SK-N-SH (cell line): ENCODE measurements around the gene SLC3A2. TPM values are rescaled to one million over a fixed set of nuclear protein-coding genes. Genes with fewer than 3 reads are reported as not detected.

Experiments used
- CTCF ChIA-PET: fragments of 300-600, 350-600 bp; formaldehyde crosslinking; extraction: SDS; loops from one replicate; lab custom pipeline; 2021; lab: Yijun Ruan, JAX
- POLR2A ChIA-PET: fragments of 350-600 bp; sonication (Branson Sonifier 250); formaldehyde crosslinking; extraction: SDS; loops from one replicate; lab custom pipeline; 2020; ENCODE audit warnings: antibody characterized with exemption, inconsistent platforms; lab: Yijun Ruan, JAX
- DNase-seq: peaks from one replicate; pipeline ENCODE4 v3.0.0; 2012
- H2AFZ ChIP-seq: fragments of 200-600 bp; sonication (generic); 2 replicates; pipeline ENCODE4 v1.8.1; 2016; ENCODE audit warnings: antibody characterized with exemption, mild to moderate bottlenecking, low read depth
- H3F3A ChIP-seq: fragments of 200-600 bp; sonication (generic); replicated peaks from 2 replicates; pipeline ENCODE3; 2016; ENCODE audit warnings: antibody characterized with exemption, mild to moderate bottlenecking; ENCODE audit not compliant: insufficient read depth
- H3K27ac ChIP-seq, 2 experiments: fragments of 200-500 bp in 1 of 2; fragments of 200-600 bp in 1 of 2; sonication (Bioruptor generic) in 1 of 2; sonication (generic), shearing (Covaris generic) in 1 of 2; 2 replicates each; pipeline versions ENCODE4 v1.5.1 to v1.6.1; 2014 to 2016; ENCODE audit warnings: low read depth in 2 of 2, inconsistent platforms in 1 of 2, low read length in 1 of 2, mild to moderate bottlenecking in 1 of 2, mixed read lengths in 1 of 2
- H3K27me3 ChIP-seq: fragments of 200-600 bp; sonication (generic), shearing (Covaris generic); 2 replicates; pipeline ENCODE4 v1.6.1; 2016; ENCODE audit warnings: mixed run types; ENCODE audit not compliant: insufficient read depth
- H3K36me3 ChIP-seq, 2 experiments: fragments of 200-500 bp in 1 of 2; fragments of 200-600 bp in 1 of 2; sonication (Bioruptor generic) in 1 of 2; sonication (generic) in 1 of 2; replicated peaks in 1 of 2; 2 replicates each; pipeline versions ENCODE3 to v1.5.1; 2014 to 2016; ENCODE audit warnings: low read length in 1 of 2, mild to moderate bottlenecking in 1 of 2; ENCODE audit not compliant: insufficient read depth in 2 of 2, control insufficient read depth in 1 of 2
- H3K4me1 ChIP-seq, 2 experiments: fragments of 200-500 bp in 1 of 2; fragments of 200-600 bp in 1 of 2; sonication (Bioruptor generic) in 1 of 2; sonication (generic), shearing (Covaris generic) in 1 of 2; 2 replicates each; pipeline versions ENCODE4 v1.5.1 to v1.6.1; 2014 to 2016; ENCODE audit warnings: low read depth in 1 of 2, low read length in 1 of 2, mixed run types in 1 of 2; ENCODE audit not compliant: insufficient read depth in 2 of 2, control insufficient read depth in 1 of 2
- H3K4me2 ChIP-seq: fragments of 200-600 bp; sonication (generic), shearing (Covaris generic); 2 replicates; pipeline ENCODE4 v1.6.1; 2017; ENCODE audit warnings: mixed run types
- H3K4me3 ChIP-seq, 2 experiments: fragments of 200-500 bp in 1 of 2; fragments of 200-600 bp in 1 of 2; sonication (Bioruptor generic) in 1 of 2; sonication (generic), shearing (Covaris generic) in 1 of 2; 2 replicates each; pipeline versions ENCODE4 v1.5.1 to v1.8.1; 2014 to 2016; ENCODE audit warnings: low read depth in 2 of 2, inconsistent platforms in 1 of 2, low read length in 1 of 2, mild to moderate bottlenecking in 1 of 2, mixed read lengths in 1 of 2, moderate library complexity in 1 of 2
- H3K79me2 ChIP-seq: fragments of 200-600 bp; sonication (generic); 2 replicates; pipeline ENCODE4 v1.8.1; 2017; ENCODE audit warnings: mild to moderate bottlenecking; ENCODE audit not compliant: insufficient read depth
- H3K9ac ChIP-seq: fragments of 200-600 bp; sonication (generic); 2 replicates; pipeline ENCODE4 v1.6.1; 2017; ENCODE audit warnings: mixed run types
- H3K9me2 ChIP-seq: fragments of 200-600 bp; sonication (generic); 2 replicates; pipeline ENCODE4 v1.6.1; 2017; ENCODE audit warnings: mixed run types
- H3K9me3 ChIP-seq: fragments of 200-600 bp; sonication (generic); 2 replicates; pipeline ENCODE4 v1.6.1; 2017; ENCODE audit warnings: mixed run types, mild to moderate bottlenecking, moderate library complexity
- H4K20me1 ChIP-seq: fragments of 200-600 bp; sonication (generic); 2 replicates; pipeline ENCODE4 v1.6.1; 2017; ENCODE audit warnings: mild to moderate bottlenecking, mixed run types; ENCODE audit not compliant: insufficient read depth
- CHD2 ChIP-seq: fragments of 150-350 bp; IDR thresholded peaks from 2 replicates; pipeline ENCODE4 v1.6.1; 2018; ENCODE audit warnings: low read length; ENCODE audit not compliant: partially characterized antibody
- ELF1 ChIP-seq: IDR thresholded peaks from 2 replicates; pipeline ENCODE4 v1.4.0; 2012
- EP300 ChIP-seq, 2 experiments: IDR thresholded peaks; 2 replicates each; pipeline versions ENCODE4 v1.4.0 to v1.6.1; 2012; ENCODE audit warnings: borderline replicate concordance in 1 of 2, low read depth in 1 of 2, low read length in 1 of 2
- EZH2phosphoT487 ChIP-seq: fragments of 200-600 bp; sonication (generic); IDR thresholded peaks from 2 replicates; pipeline ENCODE4 v1.6.1; 2017; ENCODE audit warnings: low read depth, mixed run types, mild to moderate bottlenecking, antibody characterized with exemption, moderate library complexity, borderline replicate concordance
- FOSL2 ChIP-seq: IDR thresholded peaks from 2 replicates; pipeline ENCODE4 v1.4.0; 2012; ENCODE audit warnings: low read depth, mild to moderate bottlenecking, moderate library complexity, borderline replicate concordance
- GABPA ChIP-seq: IDR thresholded peaks from 2 replicates; pipeline ENCODE4 v1.4.0; 2012; ENCODE audit warnings: low read depth, mild to moderate bottlenecking
- GATA2 ChIP-seq: sonication (generic); formaldehyde crosslinking; IDR thresholded peaks from 2 replicates; pipeline ENCODE4 v1.5.0; 2020; ENCODE audit warnings: mild to moderate bottlenecking, missing genetic modification reagents
- MXI1 ChIP-seq: IDR thresholded peaks from 2 replicates; pipeline ENCODE4 v1.6.1; 2012; ENCODE audit warnings: mild to moderate bottlenecking, low read depth, low read length, improper control_type of control experiment
- NRF1 ChIP-seq: IDR thresholded peaks from 2 replicates; pipeline ENCODE4 v1.6.1; 2012; ENCODE audit warnings: low read depth, mild to moderate bottlenecking, low read length
- PBX3 ChIP-seq: IDR thresholded peaks from 2 replicates; pipeline ENCODE4; 2012
- POLR2AphosphoS5 ChIP-seq: IDR thresholded peaks from 2 replicates; pipeline ENCODE4 v1.6.1; 2012; ENCODE audit warnings: low read depth, low read length
- RXRA ChIP-seq: IDR thresholded peaks from 2 replicates; pipeline ENCODE4 v1.4.0; 2012; ENCODE audit warnings: low read depth, mild to moderate bottlenecking, borderline replicate concordance
- TEAD4 ChIP-seq: IDR thresholded peaks from 2 replicates; pipeline ENCODE4 v1.4.0; 2012; ENCODE audit warnings: mild to moderate bottlenecking, borderline replicate concordance; ENCODE audit not compliant: insufficient read depth
- YY1 ChIP-seq: IDR thresholded peaks from 2 replicates; pipeline ENCODE4 v1.4.0; 2012; ENCODE audit warnings: low read depth, mild to moderate bottlenecking
- ZBTB33 ChIP-seq: IDR thresholded peaks from 2 replicates; pipeline ENCODE4 v1.4.0; 2012; ENCODE audit warnings: low read depth, borderline replicate concordance
- WGBS: methylation state at CpG from one replicate; pipeline ENCODE4 v1.1.6; 2017; ENCODE audit warnings: low lambda C conversion rate; 5-methylcytosine and 5-hydroxymethylcytosine counted together
- polyA plus RNA-seq, 3 experiments: library from polyadenylated mRNA; depleted of rRNA; stranded (reverse); fragments of >200 nt; gene quantifications; 2 replicates each; pipeline ENCODE4 v1.2.3, GENCODE V29; 2012
- TF ChIP-seq, protein P1 (sequence below): fragments of 150-350 bp; IDR thresholded peaks from 2 replicates; pipeline ENCODE4 v1.6.1; 2016; ENCODE audit warnings: mild to moderate bottlenecking, low read depth, low read length
- TF ChIP-seq, protein P2 (sequence below): IDR thresholded peaks from 2 replicates; pipeline ENCODE4 v1.4.0; 2012; ENCODE audit warnings: low read depth
- TF ChIP-seq, protein P3 (sequence below): IDR thresholded peaks from 2 replicates; pipeline ENCODE4 v1.4.0; 2012; ENCODE audit warnings: low read depth, borderline replicate concordance
- TF ChIP-seq, protein P4 (sequence below): fragments of 200-600 bp; sonication (generic); IDR thresholded peaks from 2 replicates; pipeline ENCODE4 v1.6.1; 2017; ENCODE audit warnings: antibody characterized with exemption, mild to moderate bottlenecking, moderate library complexity
- TF ChIP-seq, protein P5 (sequence below): fragments of 150-350 bp; IDR thresholded peaks from 2 replicates; pipeline ENCODE4 v1.6.1; 2017; ENCODE audit warnings: antibody characterized with exemption, low read length, low read depth, borderline replicate concordance

SLC3A2 gene
- polyA plus RNA-seq, 1 of the 3 experiments (the other 2 are of a cell fraction): 308 TPM

GRCh38 chr11:62846177-62846576 is 34.5 kb upstream of the SLC3A2 start:
- Histone ChIP-seq H3K27ac (no peak overlapping the region), H3F3A (peaks cover 17% of the 10 kb centered on the region), H3K9me2 (no peaks in the 10 kb centered on the region), H2AFZ (no peak overlapping the region), H3K79me2 (no peaks in the 10 kb centered on the region), H4K20me1 (no peaks in the 10 kb centered on the region), H3K36me3 (no peaks in the 10 kb centered on the region), H3K4me1 (peaks cover 6% of the 10 kb centered on the region in 2 experiments; a peak in 2 of 4 replicates), H3K27me3 (no peaks in the 10 kb centered on the region), H3K9ac (no peak overlapping the region), H3K4me3 (no peak overlapping the region), H3K9me3 (no peaks in the 10 kb centered on the region), H3K4me2 (no peak overlapping the region)
- POLR2A ChIA-PET: no interaction called here
- TF ChIP-seq MXI1: no peak
- no peak for TF ChIP-seq ELF1
- TF ChIP-seq, protein P1, sequence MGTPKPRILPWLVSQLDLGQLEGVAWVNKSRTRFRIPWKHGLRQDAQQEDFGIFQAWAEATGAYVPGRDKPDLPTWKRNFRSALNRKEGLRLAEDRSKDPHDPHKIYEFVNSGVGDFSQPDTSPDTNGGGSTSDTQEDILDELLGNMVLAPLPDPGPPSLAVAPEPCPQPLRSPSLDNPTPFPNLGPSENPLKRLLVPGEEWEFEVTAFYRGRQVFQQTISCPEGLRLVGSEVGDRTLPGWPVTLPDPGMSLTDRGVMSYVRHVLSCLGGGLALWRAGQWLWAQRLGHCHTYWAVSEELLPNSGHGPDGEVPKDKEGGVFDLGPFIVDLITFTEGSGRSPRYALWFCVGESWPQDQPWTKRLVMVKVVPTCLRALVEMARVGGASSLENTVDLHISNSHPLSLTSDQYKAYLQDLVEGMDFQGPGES: no peak
- TF ChIP-seq CHD2: no peak
- no peak for TF ChIP-seq POLR2AphosphoS5
- no peak for TF ChIP-seq EZH2phosphoT487
- TF ChIP-seq RXRA: no peak
- TF ChIP-seq YY1: no peak
- TF ChIP-seq, protein P2, sequence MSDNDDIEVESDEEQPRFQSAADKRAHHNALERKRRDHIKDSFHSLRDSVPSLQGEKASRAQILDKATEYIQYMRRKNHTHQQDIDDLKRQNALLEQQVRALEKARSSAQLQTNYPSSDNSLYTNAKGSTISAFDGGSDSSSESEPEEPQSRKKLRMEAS: no peak
- no peak for TF ChIP-seq GABPA
- no peak for TF ChIP-seq NRF1
- no peak for TF ChIP-seq GATA2 (CRISPR knock-in tag)
- TF ChIP-seq, protein P3, sequence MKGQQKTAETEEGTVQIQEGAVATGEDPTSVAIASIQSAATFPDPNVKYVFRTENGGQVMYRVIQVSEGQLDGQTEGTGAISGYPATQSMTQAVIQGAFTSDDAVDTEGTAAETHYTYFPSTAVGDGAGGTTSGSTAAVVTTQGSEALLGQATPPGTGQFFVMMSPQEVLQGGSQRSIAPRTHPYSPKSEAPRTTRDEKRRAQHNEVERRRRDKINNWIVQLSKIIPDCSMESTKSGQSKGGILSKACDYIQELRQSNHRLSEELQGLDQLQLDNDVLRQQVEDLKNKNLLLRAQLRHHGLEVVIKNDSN: no peak
- TF ChIP-seq EP300 (IDR thresholded peaks at IDR 0.05; ENCODE audit: borderline replicate concordance in 1 of 2, low read depth in 1 of 2, low read length in 1 of 2): no peak
- TF ChIP-seq, protein P4, sequence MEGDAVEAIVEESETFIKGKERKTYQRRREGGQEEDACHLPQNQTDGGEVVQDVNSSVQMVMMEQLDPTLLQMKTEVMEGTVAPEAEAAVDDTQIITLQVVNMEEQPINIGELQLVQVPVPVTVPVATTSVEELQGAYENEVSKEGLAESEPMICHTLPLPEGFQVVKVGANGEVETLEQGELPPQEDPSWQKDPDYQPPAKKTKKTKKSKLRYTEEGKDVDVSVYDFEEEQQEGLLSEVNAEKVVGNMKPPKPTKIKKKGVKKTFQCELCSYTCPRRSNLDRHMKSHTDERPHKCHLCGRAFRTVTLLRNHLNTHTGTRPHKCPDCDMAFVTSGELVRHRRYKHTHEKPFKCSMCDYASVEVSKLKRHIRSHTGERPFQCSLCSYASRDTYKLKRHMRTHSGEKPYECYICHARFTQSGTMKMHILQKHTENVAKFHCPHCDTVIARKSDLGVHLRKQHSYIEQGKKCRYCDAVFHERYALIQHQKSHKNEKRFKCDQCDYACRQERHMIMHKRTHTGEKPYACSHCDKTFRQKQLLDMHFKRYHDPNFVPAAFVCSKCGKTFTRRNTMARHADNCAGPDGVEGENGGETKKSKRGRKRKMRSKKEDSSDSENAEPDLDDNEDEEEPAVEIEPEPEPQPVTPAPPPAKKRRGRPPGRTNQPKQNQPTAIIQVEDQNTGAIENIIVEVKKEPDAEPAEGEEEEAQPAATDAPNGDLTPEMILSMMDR: no peak
- TF ChIP-seq PBX3: no peak
- no peak for TF ChIP-seq FOSL2
- TF ChIP-seq TEAD4: no peak
- TF ChIP-seq ZBTB33: no peak
- TF ChIP-seq, protein P5, sequence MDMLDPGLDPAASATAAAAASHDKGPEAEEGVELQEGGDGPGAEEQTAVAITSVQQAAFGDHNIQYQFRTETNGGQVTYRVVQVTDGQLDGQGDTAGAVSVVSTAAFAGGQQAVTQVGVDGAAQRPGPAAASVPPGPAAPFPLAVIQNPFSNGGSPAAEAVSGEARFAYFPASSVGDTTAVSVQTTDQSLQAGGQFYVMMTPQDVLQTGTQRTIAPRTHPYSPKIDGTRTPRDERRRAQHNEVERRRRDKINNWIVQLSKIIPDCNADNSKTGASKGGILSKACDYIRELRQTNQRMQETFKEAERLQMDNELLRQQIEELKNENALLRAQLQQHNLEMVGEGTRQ: no peak
- DNase-seq: no peak
- WGBS: 77% methylated on average over 3 of the region's 3 CpGs
- CTCF ChIA-PET: no interaction called here
